GM19035 (cell line): ENCODE measurements around the gene PPFIBP1.
"Not testable (repeated sequence)": the region's sequence is repeated elsewhere in the genome, so short reads cannot be mapped to it uniquely, and the experiment has no call there.

Experiments used
- ATAC-seq: cut with Tn5 transposase; IDR thresholded peaks from one replicate; pipeline ENCODE4 v1.9.1; 2021; ENCODE audit not compliant: unreplicated experiment

PPFIBP1 gene

DNA sequence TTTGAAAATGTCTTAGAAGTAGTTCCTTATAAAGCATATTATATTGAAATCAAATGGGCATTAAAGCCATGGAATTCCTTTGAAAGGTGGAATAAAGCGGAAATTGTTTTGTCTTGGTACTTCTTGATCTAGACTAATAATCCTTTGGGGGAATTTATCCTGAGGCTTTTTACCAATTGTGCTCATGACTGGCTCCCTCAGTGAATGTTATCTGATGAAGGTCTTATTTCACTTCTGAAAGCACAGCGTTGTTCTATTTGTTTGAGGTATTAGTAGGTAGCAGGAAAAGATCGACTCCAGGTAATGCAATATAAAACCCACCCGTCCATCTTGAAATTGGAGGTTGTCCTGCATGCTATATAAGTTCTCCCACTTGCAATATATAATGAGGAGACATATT lies 64.8 kb downstream of the PPFIBP1 start:
- ATAC-seq, result no peak

- no peak for ATAC-seq
Observed at GRCh38 chr12:27589419-27589818, 65.4 kb downstream of the PPFIBP1 start.

DNA sequence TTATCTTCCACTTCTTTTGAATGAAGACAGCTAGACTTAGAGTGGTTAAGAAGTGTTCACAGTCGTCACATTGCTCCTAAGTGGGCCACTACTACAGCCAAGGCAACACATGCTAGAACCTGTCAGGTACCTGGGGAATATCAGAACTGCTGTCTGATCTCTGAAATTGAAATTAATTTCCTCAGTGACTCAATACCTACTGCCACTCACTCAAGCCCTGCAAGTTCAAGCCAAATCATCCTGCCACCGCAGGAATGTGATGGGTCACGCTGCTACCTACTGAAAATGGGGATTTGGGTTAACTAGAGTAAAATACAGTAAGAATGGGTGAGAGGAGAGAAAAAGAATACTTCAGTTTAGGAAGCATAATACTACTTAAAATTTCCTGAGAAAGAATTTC lies 67.7 kb downstream of the PPFIBP1 start:
- ATAC-seq, result not testable (repeated sequence)

DNA sequence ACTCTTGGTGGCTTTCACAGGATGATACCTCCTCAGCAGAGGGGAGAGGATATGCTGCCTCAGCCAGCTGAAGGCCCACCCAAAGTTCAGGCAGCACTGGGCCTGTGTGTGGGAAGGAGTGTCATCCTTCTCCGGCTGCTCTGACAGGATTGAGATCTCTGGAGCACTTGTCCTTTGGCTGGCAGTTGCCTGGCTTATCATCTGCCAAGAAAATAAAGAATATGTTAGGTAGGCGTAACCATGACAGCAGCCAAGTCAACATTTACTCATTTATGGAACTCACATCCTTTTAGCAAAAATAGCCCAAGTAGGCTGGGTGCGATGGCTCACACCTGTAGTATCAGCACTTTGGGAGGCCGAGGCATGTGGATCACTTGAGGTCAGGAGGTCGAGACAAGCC lies 68.5 kb downstream of the PPFIBP1 start:
- no peak for ATAC-seq

- ATAC-seq, result no peak
Observed at GRCh38 chr12:27593266-27593665, 69.3 kb downstream of the PPFIBP1 start.

DNA sequence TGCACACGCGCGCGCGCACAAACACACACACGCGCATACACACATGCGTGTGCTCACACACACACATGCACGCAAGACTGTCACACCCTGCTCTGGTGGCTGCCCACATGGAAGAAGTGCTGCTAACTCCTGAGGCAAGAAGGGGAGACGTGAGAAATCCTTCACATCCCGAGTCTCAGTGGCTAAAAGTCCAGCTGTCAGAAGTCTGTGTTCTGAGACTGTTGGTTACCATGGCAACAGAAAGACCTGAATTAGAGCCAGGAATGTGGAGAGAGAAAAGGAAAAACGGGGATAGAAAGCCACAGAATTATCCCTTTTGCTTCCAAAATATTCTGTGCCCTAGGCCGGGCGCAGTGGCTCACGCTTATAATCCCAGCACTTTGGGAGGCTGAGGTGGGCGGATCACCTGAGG lies 71.2 kb downstream of the PPFIBP1 start:
- ATAC-seq, result no peak

GRCh38 chr12:27598866-27599265 lies 74.9 kb downstream of the PPFIBP1 start:
- not testable (repeated sequence) for ATAC-seq

GRCh38 chr12:27601056-27601828 lies 77.2 kb downstream of the PPFIBP1 start:
- ATAC-seq, result not testable (repeated sequence)

DNA sequence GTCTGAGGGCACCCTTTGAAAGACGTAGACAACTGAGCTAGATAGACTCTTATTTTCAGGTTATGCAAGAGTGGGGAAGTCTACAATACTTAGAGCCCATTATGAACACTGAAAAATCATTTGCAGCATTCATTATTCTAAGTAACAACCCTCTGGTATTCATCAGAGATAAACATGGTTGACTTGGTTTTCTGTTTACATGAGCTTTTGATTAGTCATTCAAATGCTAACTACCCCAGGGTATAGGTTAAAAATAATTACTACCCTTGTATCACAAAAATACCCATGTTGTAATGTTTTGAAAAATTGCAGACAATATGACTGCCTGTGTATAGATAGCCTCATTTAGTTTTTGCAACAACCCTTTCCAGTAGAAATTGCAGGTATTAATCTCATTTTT lies 78.5 kb downstream of the PPFIBP1 start:
- no peak for ATAC-seq

DNA sequence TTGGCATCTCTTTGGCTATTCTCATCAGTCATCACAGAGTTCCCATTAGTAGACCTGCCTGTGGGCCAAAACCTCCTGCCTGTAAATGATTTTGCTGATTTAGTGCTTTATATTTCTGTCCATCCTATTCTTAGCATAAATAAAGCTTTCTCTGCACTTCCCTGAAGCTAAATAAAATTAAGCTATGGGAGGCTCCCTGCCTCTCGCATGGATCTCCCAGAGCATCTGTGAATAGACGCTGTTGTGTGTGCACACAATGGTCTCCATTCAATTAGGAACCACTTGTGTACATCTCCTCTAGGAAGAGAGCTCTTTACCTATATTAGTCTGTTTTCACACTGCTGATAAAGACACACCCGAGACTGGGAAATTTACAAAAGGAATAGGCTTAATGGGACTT lies 80.4 kb downstream of the PPFIBP1 start:
- no peak for ATAC-seq

- ATAC-seq, result no peak
Observed at GRCh38 chr12:27606986-27607385, 83.0 kb downstream of the PPFIBP1 start.

GRCh38 chr12:27607591-27607990 lies 83.6 kb downstream of the PPFIBP1 start:
- ATAC-seq, result no peak

DNA sequence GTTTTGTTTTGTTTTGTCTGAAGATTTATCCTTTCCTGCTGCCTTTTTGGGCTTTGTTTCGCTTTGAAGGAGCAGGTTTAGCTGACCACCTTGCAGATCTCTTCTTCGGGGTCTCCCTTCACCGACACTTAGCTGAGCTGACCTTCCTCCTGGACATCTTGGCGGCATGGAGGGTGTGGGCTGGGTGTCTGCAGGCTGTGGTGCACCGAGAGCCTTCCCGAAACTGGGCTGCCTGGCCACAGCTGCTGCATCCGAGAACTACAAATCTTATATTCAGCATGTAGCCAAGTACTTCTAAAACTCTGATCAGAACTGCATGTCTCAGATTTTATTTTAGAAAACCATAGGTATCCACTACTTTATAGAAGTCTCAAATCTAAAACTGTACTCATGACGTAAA lies 84.9 kb downstream of the PPFIBP1 start:
- no peak for ATAC-seq

GRCh38 chr12:27610374-27610773 lies 86.4 kb downstream of the PPFIBP1 start:
- ATAC-seq, result no peak

DNA sequence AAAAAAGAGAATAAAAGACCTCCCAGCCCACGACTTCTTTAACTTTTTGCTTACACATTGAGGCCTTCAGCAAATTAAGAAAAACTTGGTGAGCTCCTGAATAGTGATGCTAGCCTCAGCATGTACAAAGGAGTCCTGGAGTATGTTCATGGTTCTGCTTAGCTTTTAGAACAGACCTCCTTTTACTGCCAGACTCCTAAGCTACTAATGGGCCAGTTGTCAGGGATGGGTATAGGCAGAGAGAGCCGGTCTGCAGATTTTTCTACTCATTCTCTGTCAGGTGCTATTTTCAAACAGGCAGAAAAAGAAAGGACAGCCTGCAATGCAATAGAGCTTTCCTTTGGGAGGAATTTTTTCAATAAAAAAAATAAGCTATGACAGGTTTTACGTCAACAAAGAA lies 90.4 kb downstream of the PPFIBP1 start:
- no peak for ATAC-seq

GRCh38 chr12:27614866-27615265 lies 90.9 kb downstream of the PPFIBP1 start:
- ATAC-seq, result no peak

GRCh38 chr12:27615331-27615891 lies 91.4 kb downstream of the PPFIBP1 start:
- no peak for ATAC-seq

- ATAC-seq, result no peak
Observed at GRCh38 chr12:27616356-27617142, 92.5 kb downstream of the PPFIBP1 start.

DNA sequence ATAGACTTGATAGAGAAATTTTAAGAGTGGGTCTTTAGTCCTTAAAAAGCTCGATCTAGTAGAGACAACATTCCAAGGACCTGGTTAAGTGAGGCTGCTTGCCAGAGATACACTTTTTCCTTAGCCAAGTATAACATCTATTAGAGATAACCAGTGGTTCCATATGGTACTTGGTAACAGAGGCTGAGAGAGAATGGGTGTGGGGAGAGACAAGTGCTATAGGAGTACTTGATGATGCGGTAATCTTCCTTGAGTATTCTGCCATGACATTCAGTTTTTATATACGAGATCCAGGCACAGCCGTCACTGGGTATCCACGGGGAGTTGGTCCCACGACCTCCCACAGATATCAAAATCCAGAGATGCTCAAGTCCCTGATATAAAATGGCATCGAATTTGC lies 94.8 kb downstream of the PPFIBP1 start:
- ATAC-seq, result no peak

- ATAC-seq, result no peak
Observed at GRCh38 chr12:27619308-27619707, 95.3 kb downstream of the PPFIBP1 start.

GRCh38 chr12:27620121-27620520 lies 96.1 kb downstream of the PPFIBP1 start:
- ATAC-seq, result no peak
